ENCODE data around the gene ANKRD9.

Gene ANKRD9

DNA sequence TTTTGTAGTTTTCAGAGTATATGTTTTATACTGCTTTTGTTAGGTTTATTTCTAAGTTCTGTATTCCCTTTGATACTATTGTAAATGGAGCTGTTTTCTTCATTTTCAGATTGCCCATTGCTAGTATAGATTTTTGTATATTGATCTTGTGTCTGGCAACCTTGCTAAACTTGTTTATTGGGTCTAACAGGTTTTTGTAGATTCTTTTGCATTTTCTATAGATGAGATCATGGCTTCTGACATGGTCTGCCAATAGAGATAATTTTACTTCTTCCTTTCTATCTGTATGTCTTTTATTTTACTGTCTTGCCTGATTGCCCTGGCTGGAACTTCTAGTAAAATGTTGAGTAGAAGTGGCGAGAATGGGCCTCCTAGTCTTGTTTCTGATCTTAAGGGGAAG lies 40.3 kb downstream of the ANKRD9 start:
- no peak for DNase-seq

DNA sequence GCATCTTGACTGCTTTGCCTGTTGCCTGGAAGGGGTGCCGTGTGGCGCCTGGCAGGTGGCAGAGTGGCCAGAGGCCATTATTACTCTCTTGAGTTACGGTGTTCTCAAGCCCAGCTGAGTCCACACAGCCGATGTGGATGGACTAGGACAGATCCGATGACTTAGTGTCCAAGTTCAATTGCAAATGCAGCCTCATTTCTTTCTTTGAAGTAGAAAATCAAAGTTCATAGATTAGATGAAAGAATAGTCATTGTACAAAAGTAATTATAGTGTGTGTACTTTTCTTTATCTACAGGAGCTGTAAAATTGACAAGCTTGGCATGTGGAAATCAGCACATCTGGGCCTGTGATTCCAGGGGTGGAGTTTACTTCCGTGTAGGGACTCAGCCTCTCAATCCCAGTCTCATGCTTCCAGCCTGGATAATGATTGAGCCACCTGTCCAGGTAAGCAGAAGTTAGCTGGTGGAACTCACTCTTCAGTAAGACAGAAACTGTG lies 44.7 kb downstream of the ANKRD9 start:
- DNase-seq: no peak

DNA sequence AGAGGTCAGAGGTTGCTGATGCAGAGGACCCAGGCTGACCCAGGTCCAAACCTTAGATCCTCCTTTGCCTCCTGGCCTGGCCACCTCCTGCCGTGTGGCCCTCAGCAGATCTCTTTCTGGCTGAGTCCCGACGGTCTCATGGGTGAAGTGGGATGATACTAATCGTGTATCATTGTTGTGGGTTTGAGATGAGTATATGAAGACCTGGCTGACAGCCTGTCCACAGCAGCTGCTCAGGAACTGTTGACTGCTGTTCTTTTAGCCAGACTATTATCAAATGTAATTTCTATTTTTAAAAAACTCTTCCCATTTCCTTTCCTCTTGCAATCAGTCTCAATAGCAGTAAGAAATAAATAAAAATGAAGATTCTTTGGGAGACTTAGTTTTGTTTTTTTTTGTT lies 45.6 kb downstream of the ANKRD9 start:
- DNase-seq: no peak

DNA sequence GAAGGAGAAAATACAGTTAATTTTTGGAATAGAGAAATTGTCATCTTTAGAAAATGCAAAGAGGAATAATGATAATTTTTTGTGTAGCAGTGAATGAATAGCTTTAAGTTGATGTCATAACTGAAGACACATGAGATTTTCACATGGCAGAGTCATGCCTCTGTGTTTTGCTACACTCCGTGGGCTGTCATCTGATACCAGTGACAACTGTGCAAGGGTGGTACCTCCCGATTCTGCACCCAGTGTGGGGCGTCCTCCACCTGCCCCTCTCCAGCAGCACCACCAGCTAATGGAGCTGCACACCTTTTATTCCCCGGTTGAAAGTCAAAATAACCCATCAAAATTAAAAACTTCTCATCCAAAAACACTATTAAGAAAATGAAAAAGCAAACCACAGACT lies 47.2 kb downstream of the ANKRD9 start:
- no peak for DNase-seq

DNA sequence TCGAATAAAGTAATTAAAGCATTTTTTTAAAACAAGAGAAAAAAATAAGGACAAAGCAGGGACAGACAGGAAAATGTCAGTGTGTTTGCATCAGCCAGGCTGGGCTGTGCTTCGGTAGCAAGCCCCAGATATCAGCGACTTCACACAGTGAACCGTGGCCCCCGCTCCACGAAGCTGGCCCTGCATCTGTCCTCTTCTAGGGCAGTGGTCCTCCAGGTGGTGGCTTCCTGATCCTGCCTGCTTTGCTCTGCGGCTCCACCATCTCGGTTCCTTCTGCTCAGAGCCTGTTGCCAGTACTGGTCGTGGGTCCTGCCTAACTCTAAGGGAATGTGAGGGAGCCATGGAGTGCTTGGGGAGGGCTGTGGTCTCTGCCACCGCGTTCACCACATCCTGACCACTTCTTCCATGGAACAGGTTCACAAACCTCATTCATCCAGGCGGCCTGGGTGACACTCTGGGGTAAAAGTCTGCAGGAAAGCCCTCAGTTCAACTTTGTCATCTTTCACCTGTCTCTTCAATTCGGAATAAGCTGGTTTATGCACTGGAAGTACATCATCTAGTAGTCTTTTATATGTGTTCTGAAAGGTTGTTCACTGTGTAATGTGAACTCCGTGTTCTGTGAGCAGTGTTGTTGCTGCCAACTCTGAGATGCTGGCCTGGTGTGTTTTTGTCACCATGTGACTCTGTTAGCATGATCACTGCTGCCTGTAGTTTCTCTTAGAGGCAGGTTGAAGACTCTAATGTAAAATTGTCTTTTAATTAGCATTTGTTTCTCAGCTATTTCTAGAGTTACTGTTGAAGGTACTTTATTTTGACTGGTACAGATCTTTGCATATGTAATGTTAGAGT lies 47.9 kb downstream of the ANKRD9 start:
- no peak for DNase-seq

DNA sequence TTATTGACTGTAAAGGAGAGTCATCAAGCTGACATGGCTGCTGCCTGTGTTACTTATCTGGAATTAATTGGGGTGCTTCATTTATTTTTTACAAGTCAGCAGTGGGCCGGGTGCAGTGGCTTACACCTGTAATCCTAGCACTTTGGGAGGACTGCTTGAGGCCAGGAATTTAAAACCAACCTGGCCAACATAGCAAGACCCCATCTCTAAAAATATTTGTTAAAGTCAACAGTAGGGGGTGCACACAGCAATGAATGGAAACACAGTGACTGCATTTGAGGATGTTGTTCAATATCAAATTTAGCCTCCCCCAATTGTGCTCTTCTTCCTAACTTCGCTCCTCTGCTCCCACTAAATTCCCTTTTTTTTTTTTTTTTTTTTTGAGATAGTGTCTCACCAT lies 52.1 kb downstream of the ANKRD9 start:
- no peak for DNase-seq

DNA sequence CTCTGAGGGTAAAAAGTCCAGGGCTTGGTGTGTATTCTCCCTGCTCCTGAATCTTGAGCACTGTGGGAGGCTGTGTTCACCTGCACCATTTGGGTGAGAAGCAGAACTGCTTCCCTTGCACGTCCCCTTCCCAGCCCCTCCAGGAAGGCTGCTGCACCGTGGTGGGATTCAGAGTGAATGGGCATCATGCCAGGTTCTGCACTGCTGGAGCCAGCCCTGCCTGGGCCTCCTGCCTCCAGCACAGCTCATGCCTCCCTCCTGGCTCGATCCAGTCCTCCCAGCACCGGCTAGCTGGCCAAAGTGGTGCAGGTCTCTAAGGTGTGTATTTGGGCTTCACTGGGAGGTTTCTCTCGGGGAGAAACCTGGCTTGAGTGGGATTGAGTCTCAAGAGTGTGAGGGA lies 54.9 kb downstream of the ANKRD9 start:
- DNase-seq: no peak

DNA sequence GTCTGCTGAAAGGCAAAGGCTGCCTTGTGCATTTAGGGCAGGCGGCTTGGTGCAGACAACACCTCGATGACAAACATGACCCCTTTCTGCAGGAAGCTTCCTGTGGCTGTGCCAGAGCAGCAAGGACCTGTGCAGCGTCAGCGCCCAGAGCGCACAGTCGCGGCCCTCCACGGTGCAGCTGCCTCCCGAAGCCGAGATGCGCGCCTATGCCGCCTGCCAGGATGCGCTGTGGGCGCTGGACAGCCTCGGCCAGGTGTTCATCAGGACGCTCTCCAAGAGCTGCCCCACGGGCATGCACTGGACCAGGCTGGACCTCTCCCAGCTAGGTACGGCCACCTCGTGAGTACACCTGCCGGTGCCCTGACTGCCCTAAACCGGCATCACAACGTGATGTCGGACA lies 57.3 kb downstream of the ANKRD9 start:
- DNase-seq: no peak
